CD14-positive monocyte (primary cell): ENCODE data around the gene RBM22. TPM values are rescaled to one million over a fixed set of nuclear protein-coding genes. Genes with fewer than 3 reads are reported as not detected.
A peak's percentile ranks its signal among the peaks of the same experiment; 100 is the strongest.

Experiments used
- DNase-seq, 3 donors: peaks; one replicate each; pipeline ENCODE4 v3.0.0-alpha.2; 2011 to 2022
- H2AFZ ChIP-seq: 2 replicates; pipeline ENCODE4 v1.6.0; 2012; ENCODE audit warnings: mild to moderate bottlenecking, low read depth, low read length, inconsistent platforms; ENCODE audit not compliant: insufficient read depth, poor library complexity, severe bottlenecking
- H3K27ac ChIP-seq, 2 donors: 1 replicate in 1 of 2; 2 replicates in 1 of 2; pipeline ENCODE4 v1.5.1; 2012 to 2013; ENCODE audit warnings: low read length in 2 of 2, control low read depth in 1 of 2, inconsistent platforms in 1 of 2, low read depth in 1 of 2, mild to moderate bottlenecking in 1 of 2
- H3K27me3 ChIP-seq, 2 donors: one replicate each; pipeline versions ENCODE4 v1.6.0 to v1.6.1; 2011 to 2013; ENCODE audit warnings: low read length in 2 of 2; ENCODE audit not compliant: control insufficient read depth in 2 of 2, insufficient read depth in 2 of 2
- H3K36me3 ChIP-seq, 2 donors: replicated peaks in 1 of 2; 1 replicate in 1 of 2; 2 replicates in 1 of 2; pipeline versions ENCODE4 v1.5.1 to v1.6.1; 2012 to 2013; ENCODE audit warnings: low read length in 2 of 2, control low read depth in 1 of 2, inconsistent platforms in 1 of 2, mild to moderate bottlenecking in 1 of 2; ENCODE audit not compliant: insufficient read depth in 2 of 2, control insufficient read depth in 1 of 2
- H3K4me1 ChIP-seq, 2 donors: 1 replicate in 1 of 2; 2 replicates in 1 of 2; pipeline versions ENCODE4 v1.5.1 to v1.6.1; 2012 to 2013; ENCODE audit warnings: low read length in 2 of 2, control low read depth in 1 of 2, inconsistent platforms in 1 of 2, mild to moderate bottlenecking in 1 of 2, moderate library complexity in 1 of 2; ENCODE audit not compliant: insufficient read depth in 2 of 2, control insufficient read depth in 1 of 2
- H3K4me2 ChIP-seq: replicated peaks from 2 replicates; pipeline ENCODE3; 2012; ENCODE audit warnings: low read length, moderate library complexity, mild to moderate bottlenecking; ENCODE audit not compliant: poor library complexity, severe bottlenecking; ENCODE audit errors: extremely low read depth
- H3K4me3 ChIP-seq, 3 experiments: fragments of 200-600 bp in 1 of 3; sonication (generic) in 1 of 3; replicated peaks in 1 of 3; 1 replicate in 2 of 3; 2 replicates in 1 of 3; pipeline ENCODE4 v1.5.1; 2011 to 2013; ENCODE audit warnings: low read length in 3 of 3, mild to moderate bottlenecking in 3 of 3, control low read depth in 2 of 3, low read depth in 2 of 3, inconsistent platforms in 1 of 3, moderate library complexity in 1 of 3
- H3K79me2 ChIP-seq: 2 replicates; pipeline ENCODE4 v1.6.0; 2012; ENCODE audit warnings: mild to moderate bottlenecking, control low read depth, inconsistent platforms, low read length, moderate library complexity; ENCODE audit not compliant: insufficient read depth
- H3K9ac ChIP-seq: 2 replicates; pipeline ENCODE4 v1.6.0; 2017; ENCODE audit warnings: low read length, mild to moderate bottlenecking; ENCODE audit not compliant: insufficient read depth, poor library complexity, severe bottlenecking
- H3K9me3 ChIP-seq, 2 donors: replicated peaks in 1 of 2; 1 replicate in 1 of 2; 2 replicates in 1 of 2; pipeline versions ENCODE4 v1.5.1 to v1.6.1; 2012 to 2013; ENCODE audit warnings: low read length in 2 of 2, control low read depth in 1 of 2; ENCODE audit not compliant: control insufficient read depth in 1 of 2, insufficient read depth in 1 of 2
- H4K20me1 ChIP-seq: 2 replicates; pipeline ENCODE4 v1.6.0; 2012; ENCODE audit warnings: mild to moderate bottlenecking, low read length, control low read depth, moderate library complexity; ENCODE audit not compliant: insufficient read depth
- H3K27ac Mint-ChIP-seq, 7 donors: one replicate each; pipeline ENCODE4 v1.8.0; 2020; ENCODE audit warnings: mild to moderate bottlenecking in 7 of 7, mixed read lengths in 7 of 7, moderate library complexity in 6 of 7, inconsistent platforms in 2 of 7
- H3K27me3 Mint-ChIP-seq, 3 donors: one replicate each; pipeline ENCODE4 v1.8.0; 2021 to 2022; ENCODE audit warnings: low read depth in 3 of 3, mild to moderate bottlenecking in 3 of 3, mixed read lengths in 3 of 3, moderate library complexity in 3 of 3, inconsistent platforms in 1 of 3
- H3K36me3 Mint-ChIP-seq, 2 donors: one replicate each; pipeline ENCODE4 v1.8.0; 2020; ENCODE audit warnings: mixed read lengths in 2 of 2, inconsistent platforms in 1 of 2, mild to moderate bottlenecking in 1 of 2
- H3K4me1 Mint-ChIP-seq: one replicate; pipeline ENCODE4 v1.8.0; 2020; ENCODE audit warnings: mild to moderate bottlenecking, mixed read lengths
- H3K4me3 Mint-ChIP-seq, 2 donors: one replicate each; pipeline ENCODE4 v1.8.0; 2020; ENCODE audit warnings: mild to moderate bottlenecking in 2 of 2, mixed read lengths in 2 of 2, moderate library complexity in 1 of 2
- H3K9me3 Mint-ChIP-seq, 7 donors: one replicate each; pipeline ENCODE4 v1.8.0; 2020 to 2022; ENCODE audit warnings: mixed read lengths in 7 of 7, mild to moderate bottlenecking in 6 of 7, moderate library complexity in 6 of 7, inconsistent platforms in 2 of 7
- CTCF ChIP-seq: fragments of 200-600 bp; IDR thresholded peaks from one replicate; pipeline ENCODE4 v1.8.0; 2022; ENCODE audit warnings: antibody characterized with exemption, mild to moderate bottlenecking
- WGBS: methylation state at CpG from one replicate; pipeline ENCODE4 v1.1.5; 2013; ENCODE audit warnings: missing lambda C conversion rate; ENCODE audit not compliant: insufficient coverage; 5-methylcytosine and 5-hydroxymethylcytosine counted together
- intact Hi-C, 2 donors: fragments of 100-400 bp; cut with micrococcal nuclease; formaldehyde crosslinking; loops; one replicate each; pipeline versions ENCODE4 v1.15.0 to v1.15.1; 2023
- polyA plus RNA-seq, 3 donors: library from polyadenylated mRNA; depleted of rRNA in 1 of 3; unstranded in 2 of 3; stranded (reverse) in 1 of 3; fragments of 300-500 nt in 2 of 3; fragments of >200 nt in 1 of 3; fragmentation: Illumina TruSeq in 2 of 3; gene quantifications; 1 replicate in 2 of 3; 2 replicates in 1 of 3; pipeline ENCODE4 v1.2.3, GENCODE V29; 2012 to 2021

The RBM22 gene
- polyA plus RNA-seq, 3 donors = 37.9 to 68.4 (median 47.4) TPM

GRCh38 chr5:150656191-150657132 is 44.4 kb downstream of the RBM22 start:
- Histone ChIP-seq H3K4me3 (peak overlapping the region; percentile 43 to 79 (median 53)), H3K9ac (peak overlapping the region; percentile 57), H3K27me3 (peaks cover 0 to 4% of the 10 kb centered on the region in 2 donors), H4K20me1 (no peaks in the 10 kb centered on the region), H3K36me3 (no peaks in the 10 kb centered on the region), H2AFZ (peak overlapping the region; percentile 93), H3K4me2 (peak overlapping the region; percentile 97), H3K9me3 (no peaks in the 10 kb centered on the region), H3K4me1 (peaks cover 9 to 14% of the 10 kb centered on the region in 2 donors), H3K79me2 (no peaks in the 10 kb centered on the region), H3K27ac (no peak overlapping the region)
- H3K27me3 Mint-ChIP-seq = peaks cover 6 to 15% (median 11%) of the 10 kb centered on the region in 3 donors
- peak; percentile 51 to 60 (median 56) for DNase-seq
- intact Hi-C loops = loop anchor here (5.0 to 10.0 kb wide), 3 partner anchors 94 to 202 kb away; no protein-coding TSS in a partner anchor
- H3K4me3 Mint-ChIP-seq = peak overlapping the region; percentile 74 to 83
- peaks cover 9% of the 10 kb centered on the region for H3K4me1 Mint-ChIP-seq
- under 1% methylated on average over 81 of the region's 99 CpGs for WGBS
- TF ChIP-seq CTCF = peak; percentile 77
- peaks cover 0 to 4% (median 0%) of the 10 kb centered on the region in 7 donors for H3K9me3 Mint-ChIP-seq
- no peaks in the 10 kb centered on the region for H3K36me3 Mint-ChIP-seq
- no peak overlapping the region for H3K27ac Mint-ChIP-seq

- Histone ChIP-seq H4K20me1 (no peaks in the 10 kb centered on the region), H2AFZ (no peak overlapping the region), H3K79me2 (no peaks in the 10 kb centered on the region), H3K4me1 (peaks cover 9 to 14% of the 10 kb centered on the region in 2 donors), H3K9ac (no peak overlapping the region), H3K27ac (no peak overlapping the region), H3K4me3 (no peak overlapping the region), H3K36me3 (no peaks in the 10 kb centered on the region), H3K27me3 (peaks cover 0 to 4% of the 10 kb centered on the region in 2 donors), H3K4me2 (no peak overlapping the region), H3K9me3 (no peaks in the 10 kb centered on the region)
- Mint-ChIP-seq H3K27ac (no peak overlapping the region), H3K4me1 (peaks cover 9% of the 10 kb centered on the region), H3K36me3 (no peaks in the 10 kb centered on the region), H3K4me3 (no peak overlapping the region), H3K27me3 (peaks cover 5 to 15% (median 11%) of the 10 kb centered on the region in 3 donors), H3K9me3 (peaks cover 0 to 4% (median 0%) of the 10 kb centered on the region in 7 donors)
- no peak for DNase-seq
- WGBS = no CpG with 5 or more reads among the region's 3 CpGs
- TF ChIP-seq CTCF = no peak
- intact Hi-C loops = loop anchor here (5.0 to 10.0 kb wide), 3 partner anchors 93 to 200 kb away; no protein-coding TSS in a partner anchor
Observed at GRCh38 chr5:150655221-150655620, 45.6 kb downstream of the RBM22 start.
